RPMI8226 (cell line): ENCODE measurements around the gene STAT5A.
"Not testable (repeated sequence)": the region's sequence is repeated elsewhere in the genome, so short reads cannot be mapped to it uniquely, and the experiment has no call there.

Experiments
- DNase-seq: peaks from one replicate; pipeline ENCODE4 v3.0.0-alpha.2; 2015

STAT5A gene

DNA sequence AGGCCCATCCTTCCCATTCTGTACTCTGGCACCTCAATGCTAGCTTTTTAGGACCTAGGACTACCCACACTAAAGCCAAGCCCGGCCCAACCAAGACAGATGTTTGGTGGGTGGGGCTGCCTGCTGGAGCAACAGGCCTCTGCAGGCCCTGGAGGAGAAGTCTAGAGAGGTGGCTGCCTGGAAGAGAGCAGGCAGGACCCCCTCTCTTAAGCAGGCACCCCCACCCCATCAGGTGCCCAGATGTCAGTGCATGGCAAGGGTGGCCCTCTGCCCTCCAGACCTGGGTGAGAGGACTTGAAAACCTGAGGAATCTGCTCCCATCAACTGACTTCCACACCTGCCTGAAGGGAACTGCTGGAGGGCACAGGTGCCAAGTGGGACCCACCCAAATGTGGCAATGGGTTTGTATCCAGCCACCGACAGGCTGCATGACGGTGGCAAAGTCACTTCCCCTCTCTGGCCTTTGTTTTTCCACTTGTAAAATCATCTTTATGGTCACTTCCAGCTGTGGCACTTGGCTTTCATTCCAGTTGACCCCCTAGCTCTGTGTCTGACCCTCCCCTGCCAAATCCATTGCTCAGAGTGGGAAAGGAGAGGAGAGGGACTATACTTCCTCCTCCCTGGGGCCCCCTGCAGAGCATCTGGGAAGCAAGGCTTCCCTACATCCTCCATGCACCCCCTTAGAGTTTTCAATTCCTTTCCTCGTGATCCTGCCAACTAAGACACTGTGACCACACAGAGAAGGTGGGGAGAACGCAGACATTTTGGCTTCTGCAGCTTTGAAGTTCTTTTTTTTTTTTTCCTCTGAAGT lies 1.7 kb upstream of the STAT5A start:
- peak; percentile 33 for DNase-seq

DNA sequence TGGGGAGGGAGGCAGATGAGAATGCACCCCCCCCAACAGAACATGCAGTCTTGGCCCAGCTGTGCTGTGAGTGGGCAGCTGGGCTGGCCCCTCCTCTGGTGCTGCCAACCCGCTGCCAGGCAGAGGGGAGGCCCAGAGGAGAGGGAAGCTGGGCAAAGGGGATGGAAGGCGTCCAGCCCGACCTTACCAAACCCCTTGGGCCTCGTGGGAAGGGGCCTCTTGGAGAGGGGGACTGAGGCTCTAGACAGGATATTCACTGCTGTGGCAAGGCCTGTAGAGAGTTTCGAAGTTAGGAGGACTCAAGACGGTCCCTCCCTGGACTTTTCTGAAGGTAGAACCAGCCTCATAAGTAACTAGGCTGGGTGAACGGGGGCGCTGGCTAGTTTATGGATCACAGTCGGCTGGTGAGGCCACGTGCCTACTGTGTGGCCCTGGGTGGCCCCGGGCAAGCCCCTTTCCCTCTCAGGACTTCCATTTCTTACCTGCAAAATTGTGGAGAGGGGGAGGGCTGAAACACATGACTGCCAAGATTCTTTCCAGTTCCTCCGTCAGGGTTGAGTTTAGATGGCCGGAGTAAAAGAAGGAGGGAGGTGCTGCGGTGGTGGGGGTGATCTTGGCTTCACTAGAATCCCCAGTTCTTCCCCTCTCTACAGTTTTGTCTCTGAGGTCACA lies 857 bp upstream of the STAT5A start:
- no peak for DNase-seq

DNA sequence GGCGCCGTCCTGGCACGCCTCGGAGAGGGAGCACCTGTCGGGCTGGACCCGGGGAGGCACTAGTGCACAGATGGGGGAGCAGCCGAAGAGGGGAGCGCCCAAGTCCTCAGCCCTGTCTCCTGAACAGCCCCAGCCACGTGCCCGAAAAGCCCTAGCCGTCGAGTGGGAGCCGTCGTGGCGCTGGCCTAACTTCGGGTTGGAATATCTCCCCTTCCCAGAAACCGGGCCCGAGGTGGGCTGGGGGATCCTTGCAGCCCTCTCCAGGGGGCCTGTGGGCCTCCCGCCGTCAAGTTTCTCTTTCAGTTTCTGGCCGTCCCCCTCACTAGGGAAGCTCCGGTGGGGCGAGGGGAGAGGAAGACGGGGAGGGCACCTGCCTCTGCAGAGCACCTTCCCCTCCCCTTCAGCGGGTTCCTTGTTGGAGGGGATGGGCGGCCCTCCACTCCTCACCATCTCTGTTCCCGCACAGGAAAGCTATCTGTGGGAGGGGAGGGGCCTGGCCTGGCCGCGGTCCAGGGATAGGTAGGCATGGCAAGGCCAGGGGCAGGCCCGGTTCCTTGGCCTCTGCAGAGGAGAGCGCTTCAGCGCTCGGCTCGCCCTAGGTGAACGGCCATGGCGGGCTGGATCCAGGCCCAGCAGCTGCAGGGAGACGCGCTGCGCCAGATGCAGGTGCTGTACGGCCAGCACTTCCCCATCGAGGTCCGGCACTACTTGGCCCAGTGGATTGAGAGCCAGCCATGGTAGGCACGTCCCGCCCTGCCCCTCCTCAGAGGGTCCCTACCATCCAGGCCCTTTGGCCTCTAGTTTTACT lies 709 bp downstream of the STAT5A start:
- DNase-seq: peak; percentile 79

DNA sequence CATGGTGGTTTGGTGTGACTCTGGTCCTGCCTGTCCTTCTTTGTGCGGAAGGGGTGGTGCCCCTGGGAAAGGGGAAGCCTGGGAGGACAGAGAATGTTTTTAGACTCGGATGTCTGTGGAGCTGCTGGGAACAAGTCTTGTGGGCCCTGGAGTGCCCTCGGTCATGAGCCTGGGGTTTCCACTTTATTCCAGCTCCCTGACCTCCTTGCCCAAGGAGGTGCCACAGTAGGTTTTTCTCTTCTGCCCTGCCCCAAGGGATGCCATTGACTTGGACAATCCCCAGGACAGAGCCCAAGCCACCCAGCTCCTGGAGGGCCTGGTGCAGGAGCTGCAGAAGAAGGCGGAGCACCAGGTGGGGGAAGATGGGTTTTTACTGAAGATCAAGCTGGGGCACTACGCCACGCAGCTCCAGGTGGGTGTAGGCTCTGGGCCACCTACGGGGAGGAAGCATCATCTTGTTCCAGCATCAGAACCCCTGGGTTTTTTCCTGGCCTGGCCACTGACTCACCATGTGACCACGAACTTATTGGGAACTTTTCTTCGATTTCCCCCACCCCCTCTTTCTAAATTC lies 1.4 kb downstream of the STAT5A start:
- no peak for DNase-seq

DNA sequence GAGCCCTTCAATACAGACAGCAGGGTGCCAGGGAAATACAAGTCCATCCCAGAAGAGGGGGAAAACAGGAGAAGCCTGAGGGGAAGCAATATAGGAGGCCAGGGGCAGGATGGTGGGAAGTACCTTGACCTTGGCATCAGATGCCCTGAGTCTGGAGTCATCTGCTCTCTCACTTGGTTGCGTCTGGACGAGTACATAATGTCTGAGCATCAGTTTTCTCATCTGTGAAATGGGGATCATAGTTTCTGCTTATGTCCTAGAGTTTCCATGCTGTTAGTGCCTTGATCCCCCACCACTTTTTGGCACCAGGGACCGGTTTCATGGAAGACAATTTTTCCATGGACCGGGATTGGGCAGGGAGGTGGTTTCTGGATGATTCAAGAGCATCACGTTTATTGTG lies 2.3 kb downstream of the STAT5A start:
- no peak for DNase-seq

DNA sequence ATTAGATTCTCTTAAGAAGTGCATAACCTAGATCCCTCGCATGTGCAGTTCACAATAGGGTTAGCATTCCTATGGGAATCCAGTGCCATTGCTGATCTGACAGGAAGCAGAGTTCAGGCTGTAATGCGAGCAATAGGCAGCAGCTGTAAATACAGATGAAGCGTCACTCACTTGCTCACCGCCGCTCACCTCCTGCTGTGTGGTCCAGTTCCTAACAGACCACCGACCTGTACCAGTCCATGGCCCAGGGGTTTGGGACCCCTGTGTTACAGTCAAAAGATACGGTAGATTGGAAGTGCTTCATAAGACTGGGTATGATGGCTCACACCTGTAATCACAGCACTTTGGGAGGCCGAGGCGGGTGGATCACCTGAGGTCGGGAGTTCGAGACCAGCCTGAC lies 2.8 kb downstream of the STAT5A start:
- no peak for DNase-seq

DNA sequence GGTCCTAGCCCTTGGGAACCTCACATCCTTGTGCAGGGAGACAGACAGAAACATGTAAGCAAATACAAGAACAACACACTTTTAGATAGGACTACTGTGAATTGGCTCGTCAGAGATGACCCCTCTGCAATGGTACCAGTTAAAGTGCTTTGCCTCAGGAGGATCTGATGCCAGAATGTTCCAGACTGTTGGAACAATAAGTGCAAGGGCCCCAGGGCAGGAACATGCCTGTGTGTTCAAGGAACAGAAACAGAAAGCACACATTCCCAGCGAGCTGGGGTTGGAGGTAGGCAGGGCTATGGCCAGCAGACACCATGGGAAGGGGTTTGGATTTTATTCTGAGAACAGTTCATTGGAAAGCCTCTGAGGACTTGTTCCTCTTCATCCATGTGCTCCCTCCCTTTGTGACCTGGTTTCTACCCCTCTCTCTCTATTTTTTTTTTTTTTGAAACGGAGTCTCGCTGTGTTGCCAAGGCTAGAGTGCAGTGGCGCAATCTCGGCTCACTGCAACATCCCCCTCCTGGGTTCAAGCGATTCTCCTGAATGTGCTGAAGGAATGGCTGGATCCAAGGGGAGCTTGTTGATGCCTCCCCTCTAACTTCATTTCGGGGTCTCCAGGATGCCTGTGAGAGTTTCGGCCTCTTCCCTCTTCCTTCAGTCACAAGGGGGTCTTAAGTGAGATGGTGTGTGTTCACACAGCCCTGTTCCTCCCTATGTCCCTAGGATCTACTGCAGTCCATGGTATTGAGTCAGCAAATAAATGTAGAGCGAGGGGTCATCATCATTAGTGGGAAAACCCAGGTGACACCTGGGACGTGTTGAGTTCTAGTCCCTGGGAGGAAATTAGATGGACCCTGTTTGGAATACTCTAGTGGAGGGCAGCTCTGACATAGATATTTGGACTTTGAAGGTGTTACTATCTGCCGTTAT lies 6.4 kb downstream of the STAT5A start:
- no peak for DNase-seq

DNA sequence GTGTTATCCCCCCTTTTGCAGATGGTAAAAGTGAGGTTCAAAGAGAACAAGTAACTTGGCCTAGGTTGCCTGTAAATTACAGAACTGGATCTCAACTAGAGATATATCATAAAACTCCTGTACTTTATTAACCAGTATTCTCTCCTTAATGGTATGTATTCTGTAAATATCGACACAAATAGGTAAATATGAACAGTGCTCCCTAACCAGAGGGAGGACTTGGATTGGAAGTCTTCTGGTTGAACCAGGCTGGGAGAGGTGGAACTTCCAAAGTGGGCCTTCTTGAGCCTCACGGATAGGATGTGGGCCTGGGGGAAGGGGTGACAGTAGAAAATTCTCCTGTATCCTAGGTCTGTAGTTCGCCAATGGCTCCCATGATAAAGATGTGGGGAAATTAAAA lies 7.7 kb downstream of the STAT5A start:
- no peak for DNase-seq

DNA sequence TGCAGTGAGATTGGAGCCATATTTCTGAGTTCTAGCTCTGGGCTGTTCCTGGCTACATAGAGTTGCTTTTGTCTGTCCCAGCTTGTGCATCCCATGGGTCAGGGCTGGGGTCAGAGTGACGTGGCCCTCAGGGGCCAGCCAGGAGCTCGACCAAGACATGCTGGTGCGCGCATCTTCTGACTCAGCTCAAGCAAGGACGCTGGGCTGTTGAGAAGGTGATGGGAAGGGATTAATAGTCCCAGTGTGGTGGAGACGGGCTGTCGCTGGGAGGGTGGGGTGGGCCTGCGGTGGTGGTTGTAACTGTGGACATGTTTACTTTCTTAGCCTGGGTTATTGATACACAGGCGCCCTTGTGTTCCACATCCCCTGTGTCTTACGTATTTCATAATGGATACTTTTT lies 9.5 kb downstream of the STAT5A start:
- DNase-seq: not testable (repeated sequence)

DNA sequence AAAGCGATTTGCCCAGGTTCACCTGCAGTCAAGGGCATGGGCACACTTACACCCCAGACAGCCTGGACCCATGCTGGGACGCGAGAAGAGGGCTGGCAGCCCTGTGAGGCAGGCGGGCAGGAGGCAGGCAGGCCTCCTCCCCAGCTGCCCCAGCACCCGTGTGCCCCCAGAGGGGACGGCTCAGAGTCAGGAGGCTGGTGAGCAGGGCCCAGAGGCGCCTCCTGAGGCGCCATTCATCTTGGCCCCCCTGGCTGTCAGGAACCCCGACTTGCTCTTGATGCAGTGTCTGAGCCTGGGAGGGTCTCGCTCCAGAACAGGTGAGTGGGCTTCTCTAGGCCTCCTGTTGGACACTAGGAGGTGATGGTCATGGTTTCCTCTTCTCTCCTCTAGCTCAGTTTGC lies 11.1 kb downstream of the STAT5A start:
- not testable (repeated sequence) for DNase-seq

DNA sequence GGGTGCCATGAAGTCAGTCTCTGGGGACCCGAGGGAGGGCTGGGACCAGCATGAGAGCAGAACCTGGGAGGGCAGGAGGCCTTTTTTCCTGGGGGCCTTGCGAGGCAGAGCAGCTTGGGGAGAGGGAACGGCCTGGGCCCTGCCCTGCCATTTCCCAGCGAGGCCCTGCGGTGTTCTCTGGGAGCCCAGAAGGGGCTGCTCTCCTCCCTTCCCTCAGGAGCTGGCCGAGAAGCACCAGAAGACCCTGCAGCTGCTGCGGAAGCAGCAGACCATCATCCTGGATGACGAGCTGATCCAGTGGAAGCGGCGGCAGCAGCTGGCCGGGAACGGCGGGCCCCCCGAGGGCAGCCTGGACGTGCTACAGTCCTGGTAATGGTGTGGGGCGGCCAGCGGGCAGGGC lies 11.6 kb downstream of the STAT5A start:
- not testable (repeated sequence) for DNase-seq

DNA sequence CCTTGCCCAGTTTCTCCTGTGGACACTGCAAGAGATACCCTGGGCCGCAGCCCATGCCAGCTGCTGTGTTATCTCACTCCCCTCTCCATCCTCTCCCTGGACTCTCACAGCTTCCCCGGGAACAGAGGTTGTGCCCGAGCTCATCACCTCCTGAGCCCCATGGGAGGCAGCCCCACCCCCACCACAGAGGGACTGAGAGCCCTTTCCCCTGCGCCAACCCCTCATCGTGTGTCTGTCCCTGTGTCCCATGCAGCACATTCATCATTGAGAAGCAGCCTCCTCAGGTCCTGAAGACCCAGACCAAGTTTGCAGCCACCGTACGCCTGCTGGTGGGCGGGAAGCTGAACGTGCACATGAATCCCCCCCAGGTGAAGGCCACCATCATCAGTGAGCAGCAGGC lies 12.7 kb downstream of the STAT5A start:
- DNase-seq: no peak

DNA sequence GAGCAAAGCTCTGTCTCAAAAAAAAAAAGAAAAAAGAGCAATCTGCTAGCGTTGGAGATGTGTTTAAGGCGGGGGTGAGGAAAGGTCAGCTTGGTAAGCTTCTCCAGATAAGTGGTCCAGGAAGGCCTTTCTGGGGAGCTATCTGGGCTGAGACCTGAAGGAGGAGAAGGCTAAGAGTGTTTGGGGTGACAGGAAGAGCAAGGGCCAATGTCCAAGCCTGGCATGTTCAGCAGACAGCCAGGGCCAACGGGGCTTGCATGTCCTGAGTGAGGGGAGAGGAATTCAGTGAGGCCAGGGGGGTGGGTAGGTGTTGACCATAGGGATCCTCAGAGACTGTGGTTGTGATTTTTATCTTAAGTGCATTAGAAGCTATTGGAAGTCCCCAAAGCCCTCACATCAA lies 15.4 kb downstream of the STAT5A start:
- no peak for DNase-seq

DNA sequence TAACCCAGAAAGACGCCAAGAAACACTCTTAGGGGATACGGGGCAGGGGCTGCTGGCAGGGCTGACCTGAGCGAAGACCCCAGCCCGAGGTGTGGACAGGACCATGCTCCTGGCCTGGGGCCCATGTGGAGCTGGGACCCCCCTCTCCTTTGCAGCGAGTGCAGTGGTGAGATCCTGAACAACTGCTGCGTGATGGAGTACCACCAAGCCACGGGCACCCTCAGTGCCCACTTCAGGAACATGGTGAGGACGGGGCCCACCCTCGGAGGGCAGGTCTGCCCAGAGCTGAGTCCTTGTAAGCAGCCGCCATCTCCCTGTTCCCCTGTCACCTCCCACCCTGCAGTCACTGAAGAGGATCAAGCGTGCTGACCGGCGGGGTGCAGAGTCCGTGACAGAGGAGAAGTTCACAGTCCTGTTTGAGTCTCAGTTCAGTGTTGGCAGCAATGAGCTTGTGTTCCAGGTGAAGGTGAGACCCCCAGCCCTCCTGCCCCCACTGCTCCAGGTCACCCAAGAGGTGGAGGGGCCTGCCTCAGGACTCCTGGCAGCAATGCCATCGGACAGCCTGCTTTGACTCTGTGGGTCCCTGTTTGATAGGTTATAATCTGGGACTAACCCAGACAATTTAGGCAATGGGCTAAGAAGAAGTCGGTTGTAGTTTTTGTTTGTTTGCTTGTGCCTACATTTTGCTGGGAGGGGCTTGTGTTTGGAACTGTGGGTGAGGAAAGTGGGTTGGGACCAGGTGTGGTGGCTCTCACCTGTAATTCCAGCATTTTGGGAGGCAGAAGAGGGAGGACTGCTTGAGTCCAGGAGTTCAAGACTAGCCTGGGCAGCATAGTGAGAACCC lies 16.1 kb downstream of the STAT5A start:
- DNase-seq: no peak

DNA sequence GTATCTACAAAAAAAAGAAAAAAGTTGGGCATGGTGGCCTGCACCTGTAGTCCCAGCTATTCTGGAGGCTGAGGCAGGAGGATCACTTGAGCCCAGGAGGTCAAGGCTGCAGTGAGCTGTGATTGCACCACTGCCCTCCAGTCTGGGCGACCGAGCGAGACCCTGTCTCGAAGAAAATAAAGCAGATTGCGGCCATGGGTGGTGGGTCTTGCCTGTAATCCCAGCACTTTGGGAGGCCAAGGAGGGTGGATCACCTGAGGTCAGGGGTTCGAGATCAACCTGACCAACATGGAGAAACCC lies 16.7 kb downstream of the STAT5A start:
- DNase-seq: not testable (repeated sequence)

DNA sequence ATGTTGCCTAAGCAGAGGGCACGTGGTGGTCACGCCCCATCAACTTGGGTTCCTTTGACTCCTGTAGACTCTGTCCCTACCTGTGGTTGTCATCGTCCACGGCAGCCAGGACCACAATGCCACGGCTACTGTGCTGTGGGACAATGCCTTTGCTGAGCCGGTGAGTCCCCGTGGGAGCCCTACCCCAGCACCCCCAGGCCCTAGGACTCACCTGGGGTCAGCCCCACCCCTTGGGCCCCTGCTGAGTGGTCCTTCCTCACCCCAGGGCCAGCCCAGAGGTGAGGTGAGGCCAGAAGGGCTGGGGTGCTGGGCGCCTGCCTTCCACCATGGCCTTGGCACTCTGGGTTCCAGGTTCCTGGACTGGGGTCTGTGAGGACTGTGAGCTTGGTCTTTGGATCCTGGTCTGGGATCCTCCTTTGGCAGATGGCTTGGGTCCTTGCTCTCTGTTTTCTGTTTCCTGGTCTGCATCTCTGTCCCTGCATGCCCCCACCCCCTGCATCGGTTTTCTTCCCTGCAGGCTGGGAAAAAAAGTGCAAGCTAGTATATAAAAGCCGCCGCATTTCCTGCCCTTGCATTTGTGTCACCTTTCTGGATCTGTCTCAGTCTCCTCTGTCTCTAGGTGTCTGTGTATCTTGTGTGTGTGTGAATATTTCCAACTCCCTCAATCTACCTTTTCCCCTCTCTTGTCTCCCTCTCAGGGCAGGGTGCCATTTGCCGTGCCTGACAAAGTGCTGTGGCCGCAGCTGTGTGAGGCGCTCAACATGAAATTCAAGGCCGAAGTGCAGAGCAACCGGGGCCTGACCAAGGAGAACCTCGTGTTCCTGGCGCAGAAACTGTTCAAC lies 17.5 kb downstream of the STAT5A start:
- DNase-seq: no peak

DNA sequence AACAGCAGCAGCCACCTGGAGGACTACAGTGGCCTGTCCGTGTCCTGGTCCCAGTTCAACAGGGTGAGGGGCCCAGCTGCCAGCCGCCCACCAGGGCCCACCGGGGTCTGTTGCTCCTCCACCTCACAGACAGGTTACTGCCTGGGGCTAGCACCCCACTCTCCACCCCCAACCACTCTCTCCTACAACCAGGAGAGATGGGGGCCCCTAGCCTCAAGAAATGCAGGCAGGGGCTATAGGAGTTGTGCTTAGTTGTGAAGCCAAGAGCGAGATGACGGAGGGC lies 18.0 kb downstream of the STAT5A start:
- DNase-seq: no peak

DNA sequence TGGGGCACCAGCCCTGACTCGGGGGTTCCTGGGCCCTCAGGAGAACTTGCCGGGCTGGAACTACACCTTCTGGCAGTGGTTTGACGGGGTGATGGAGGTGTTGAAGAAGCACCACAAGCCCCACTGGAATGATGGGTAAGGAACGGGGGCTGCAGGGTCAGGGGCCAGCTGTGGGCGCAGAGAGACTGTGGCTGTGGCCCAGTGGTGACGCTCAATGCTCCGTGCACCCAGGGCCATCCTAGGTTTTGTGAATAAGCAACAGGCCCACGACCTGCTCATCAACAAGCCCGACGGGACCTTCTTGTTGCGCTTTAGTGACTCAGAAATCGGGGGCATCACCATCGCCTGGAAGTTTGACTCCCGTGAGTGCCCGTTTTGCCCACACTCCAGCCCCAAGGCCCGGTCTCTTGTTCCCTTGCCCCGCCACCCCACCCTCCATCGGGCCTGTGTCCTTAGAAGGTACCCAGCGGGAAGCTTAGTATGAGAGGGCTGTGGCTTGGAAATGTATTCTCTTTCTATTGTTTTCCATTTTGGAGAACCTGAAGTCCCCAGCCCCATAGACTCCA lies 19.1 kb downstream of the STAT5A start:
- DNase-seq: no peak

DNA sequence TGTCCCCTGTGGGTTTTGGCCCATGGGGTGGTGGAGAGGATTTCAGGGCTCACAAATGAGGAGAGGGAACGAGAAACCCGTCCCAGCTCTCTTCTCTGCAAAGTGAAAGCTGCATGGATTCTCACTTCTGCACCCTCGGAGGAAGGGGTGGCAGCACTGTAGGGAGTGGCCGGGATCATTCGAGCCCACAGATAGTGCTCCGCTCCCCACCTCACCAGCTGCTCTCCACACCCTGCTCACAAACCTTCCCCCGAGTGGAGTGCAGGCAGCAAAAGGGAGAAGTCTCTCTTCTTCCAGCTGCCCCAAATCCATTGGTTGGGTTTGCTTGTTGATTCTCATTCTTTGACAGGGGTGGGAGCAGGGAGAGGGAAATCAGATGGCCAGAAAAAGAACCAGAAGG lies 20.1 kb downstream of the STAT5A start:
- no peak for DNase-seq

DNA sequence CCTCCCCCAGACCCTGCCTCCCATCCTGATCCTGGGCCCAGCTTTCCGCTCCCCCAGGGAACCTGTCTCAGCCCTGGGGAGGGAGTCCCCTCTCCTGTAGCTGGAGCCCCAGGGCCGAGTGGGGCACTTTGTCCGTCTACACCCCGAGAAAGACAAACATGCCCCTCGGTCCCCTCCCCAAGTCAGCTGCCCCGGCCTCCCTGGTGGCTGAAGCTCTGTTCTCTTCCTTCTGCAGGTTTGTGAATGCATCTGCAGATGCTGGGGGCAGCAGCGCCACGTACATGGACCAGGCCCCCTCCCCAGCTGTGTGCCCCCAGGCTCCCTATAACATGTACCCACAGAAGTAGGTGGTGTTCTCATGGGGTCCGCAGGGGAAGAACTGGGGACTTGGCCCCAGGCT lies 20.8 kb downstream of the STAT5A start:
- no peak for DNase-seq
